DND-41 (cell line): ENCODE data around the gene TMEM132D.

Experiments
- EZH2 ChIP-seq: IDR thresholded peaks from 3 replicates; pipeline ENCODE4 v1.6.1; 2012; ENCODE audit warnings: borderline replicate concordance, low read depth, mild to moderate bottlenecking, moderate library complexity, low read length, inconsistent platforms; ENCODE audit not compliant: severe bottlenecking
- TF ChIP-seq, protein P1 (sequence below): IDR thresholded peaks from 2 replicates; pipeline ENCODE4 v1.5.1; 2012; ENCODE audit warnings: borderline replicate concordance, low read length, moderate library complexity, mild to moderate bottlenecking; ENCODE audit not compliant: poor library complexity, severe bottlenecking; ENCODE audit errors: extremely low read depth

DNA sequence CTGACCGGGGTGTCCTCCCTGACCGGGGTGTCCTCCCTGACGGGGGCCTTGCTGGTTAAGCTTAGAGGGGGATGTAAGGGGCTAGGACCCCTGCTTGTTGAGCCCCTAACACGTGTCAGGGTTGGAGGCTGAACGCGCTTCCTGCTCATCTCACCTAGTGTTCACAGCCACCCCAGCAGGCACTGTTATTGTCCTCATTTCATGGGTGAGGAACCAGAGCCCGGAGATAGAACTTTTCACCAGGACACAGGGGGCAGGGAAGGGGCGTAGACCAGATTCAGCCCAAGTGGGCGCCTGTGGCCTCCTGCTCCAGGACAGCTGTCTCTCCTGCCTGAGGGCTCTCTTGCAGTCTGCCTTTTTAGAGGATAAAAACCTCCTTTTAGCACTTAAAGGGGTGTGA lies 814.2 kb downstream of the TMEM132D start:
- TF ChIP-seq, protein P1, sequence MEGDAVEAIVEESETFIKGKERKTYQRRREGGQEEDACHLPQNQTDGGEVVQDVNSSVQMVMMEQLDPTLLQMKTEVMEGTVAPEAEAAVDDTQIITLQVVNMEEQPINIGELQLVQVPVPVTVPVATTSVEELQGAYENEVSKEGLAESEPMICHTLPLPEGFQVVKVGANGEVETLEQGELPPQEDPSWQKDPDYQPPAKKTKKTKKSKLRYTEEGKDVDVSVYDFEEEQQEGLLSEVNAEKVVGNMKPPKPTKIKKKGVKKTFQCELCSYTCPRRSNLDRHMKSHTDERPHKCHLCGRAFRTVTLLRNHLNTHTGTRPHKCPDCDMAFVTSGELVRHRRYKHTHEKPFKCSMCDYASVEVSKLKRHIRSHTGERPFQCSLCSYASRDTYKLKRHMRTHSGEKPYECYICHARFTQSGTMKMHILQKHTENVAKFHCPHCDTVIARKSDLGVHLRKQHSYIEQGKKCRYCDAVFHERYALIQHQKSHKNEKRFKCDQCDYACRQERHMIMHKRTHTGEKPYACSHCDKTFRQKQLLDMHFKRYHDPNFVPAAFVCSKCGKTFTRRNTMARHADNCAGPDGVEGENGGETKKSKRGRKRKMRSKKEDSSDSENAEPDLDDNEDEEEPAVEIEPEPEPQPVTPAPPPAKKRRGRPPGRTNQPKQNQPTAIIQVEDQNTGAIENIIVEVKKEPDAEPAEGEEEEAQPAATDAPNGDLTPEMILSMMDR, result no peak
- no peak for TF ChIP-seq EZH2
